NCI-H526 treated with DMSO at 0.1 percent for 48 hours (cell line): ENCODE results near the gene EXOSC7.
"Not testable (repeated sequence)": the region's sequence is repeated elsewhere in the genome, so short reads cannot be mapped to it uniquely, and the experiment has no call there.

Experiments used
- DNase-seq: peaks from one replicate; lab custom pipeline; 2025; lab: John Stamatoyannopoulos, UW

EXOSC7 gene

GRCh38 chr3:45024542-45025255 is 48.7 kb downstream of the EXOSC7 start:
- no peak for DNase-seq

GRCh38 chr3:45026038-45026437 is 50.0 kb downstream of the EXOSC7 start, which contains the start of gene CLEC3B:
TSS of gene CLEC3B (plus strand) at chr3:45026303. CDS start at chr3:45026363, 60 bp downstream.
- no peak for DNase-seq

- no peak for DNase-seq
These were observed 50.9 kb downstream of the EXOSC7 start for GRCh38 chr3:45026957-45027356.

GRCh38 chr3:45027441-45027840 is 51.4 kb downstream of the EXOSC7 start:
- DNase-seq, result no peak

- no peak for DNase-seq
These were observed 53.2 kb downstream of the EXOSC7 start for GRCh38 chr3:45029216-45029615.

GRCh38 chr3:45029661-45030060 is 53.6 kb downstream of the EXOSC7 start:
- DNase-seq, result no peak

GRCh38 chr3:45031531-45031930 is 55.5 kb downstream of the EXOSC7 start:
- no peak for DNase-seq

GRCh38 chr3:45032113-45032512 is 56.1 kb downstream of the EXOSC7 start:
- DNase-seq, result no peak

- no peak for DNase-seq
These were observed 57.7 kb downstream of the EXOSC7 start for GRCh38 chr3:45033791-45034190.

GRCh38 chr3:45034612-45035252 is 58.7 kb downstream of the EXOSC7 start:
- DNase-seq, result no peak

GRCh38 chr3:45035441-45036301 is 59.6 kb downstream of the EXOSC7 start:
- DNase-seq, result peak; percentile 28

GRCh38 chr3:45037720-45038455 is 61.8 kb downstream of the EXOSC7 start:
- peak; percentile 84 for DNase-seq

- no peak for DNase-seq
These were observed 65.6 kb downstream of the EXOSC7 start for GRCh38 chr3:45041666-45042065.

- DNase-seq, result no peak
These were observed 66.1 kb downstream of the EXOSC7 start for GRCh38 chr3:45042162-45042561.

GRCh38 chr3:45043728-45044299 is 67.8 kb downstream of the EXOSC7 start:
- DNase-seq, result no peak

GRCh38 chr3:45048244-45048643 is 72.2 kb downstream of the EXOSC7 start:
- DNase-seq, result no peak

GRCh38 chr3:45049807-45050206 is 73.8 kb downstream of the EXOSC7 start:
- no peak for DNase-seq

GRCh38 chr3:45051685-45052084 is 75.6 kb downstream of the EXOSC7 start:
- no peak for DNase-seq

- DNase-seq, result not testable (repeated sequence)
These were observed 77.8 kb downstream of the EXOSC7 start for GRCh38 chr3:45053805-45054195.

GRCh38 chr3:45054196-45054857 is 78.3 kb downstream of the EXOSC7 start:
- DNase-seq, result no peak

GRCh38 chr3:45055032-45055410 is 79.0 kb downstream of the EXOSC7 start:
- DNase-seq, result no peak
